Loucy (cell line): Measurements from ENCODE around the gene ITPRID2.

Experiments used
- EZH2phosphoT487 ChIP-seq: fragments of 200-600 bp; IDR thresholded peaks from 2 replicates; pipeline ENCODE4 v1.6.1; 2018; ENCODE audit warnings: antibody characterized with exemption, mild to moderate bottlenecking, moderate library complexity, borderline replicate concordance
- TF ChIP-seq, protein P1 (sequence below): fragments of 200-600 bp; sonication (generic); conservative IDR thresholded peaks from 2 replicates; pipeline ENCODE4 v1.5.1; 2014; ENCODE audit warnings: mild to moderate bottlenecking, antibody characterized with exemption, low read length

- TF ChIP-seq, protein P1, sequence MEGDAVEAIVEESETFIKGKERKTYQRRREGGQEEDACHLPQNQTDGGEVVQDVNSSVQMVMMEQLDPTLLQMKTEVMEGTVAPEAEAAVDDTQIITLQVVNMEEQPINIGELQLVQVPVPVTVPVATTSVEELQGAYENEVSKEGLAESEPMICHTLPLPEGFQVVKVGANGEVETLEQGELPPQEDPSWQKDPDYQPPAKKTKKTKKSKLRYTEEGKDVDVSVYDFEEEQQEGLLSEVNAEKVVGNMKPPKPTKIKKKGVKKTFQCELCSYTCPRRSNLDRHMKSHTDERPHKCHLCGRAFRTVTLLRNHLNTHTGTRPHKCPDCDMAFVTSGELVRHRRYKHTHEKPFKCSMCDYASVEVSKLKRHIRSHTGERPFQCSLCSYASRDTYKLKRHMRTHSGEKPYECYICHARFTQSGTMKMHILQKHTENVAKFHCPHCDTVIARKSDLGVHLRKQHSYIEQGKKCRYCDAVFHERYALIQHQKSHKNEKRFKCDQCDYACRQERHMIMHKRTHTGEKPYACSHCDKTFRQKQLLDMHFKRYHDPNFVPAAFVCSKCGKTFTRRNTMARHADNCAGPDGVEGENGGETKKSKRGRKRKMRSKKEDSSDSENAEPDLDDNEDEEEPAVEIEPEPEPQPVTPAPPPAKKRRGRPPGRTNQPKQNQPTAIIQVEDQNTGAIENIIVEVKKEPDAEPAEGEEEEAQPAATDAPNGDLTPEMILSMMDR = no peak
- TF ChIP-seq EZH2phosphoT487 = no peak
Measured at GRCh38 chr2:181857483-181857882, 34.0 kb upstream of the ITPRID2 start.
